HepG2 (cell line): ENCODE results near the gene RBM27. TPM values are rescaled to one million over a fixed set of nuclear protein-coding genes. Genes with fewer than 3 reads are reported as not detected.
A peak's percentile ranks its signal among the peaks of the same experiment; 100 is the strongest.

Experiments
- EP300 ChIP-seq, 3 experiments: sonication (generic) in 1 of 3; formaldehyde crosslinking in 1 of 3; IDR thresholded peaks; 2 replicates each; pipeline versions ENCODE4 v1.5.1 to v1.6.1; 2011 to 2020; ENCODE audit warnings: low read depth in 2 of 3, low read length in 2 of 3, borderline replicate concordance in 1 of 3, improper control_type of control experiment in 1 of 3, mild to moderate bottlenecking in 1 of 3, missing genetic modification reagents in 1 of 3, moderate library complexity in 1 of 3
- ERF ChIP-seq: IDR thresholded peaks from 2 replicates; pipeline ENCODE4 v1.6.1; 2018; ENCODE audit warnings: missing biosample characterization, missing genetic modification reagents
- FIP1L1 ChIP-seq: fragments of 200-400 bp; formaldehyde crosslinking; IDR thresholded peaks from 2 replicates; pipeline ENCODE4 v1.6.1; 2018; ENCODE audit warnings: low read depth, mild to moderate bottlenecking, low read length, moderate library complexity, borderline replicate concordance; ENCODE audit not compliant: insufficient read depth
- KDM1A ChIP-seq: IDR thresholded peaks from 2 replicates; pipeline ENCODE4 v1.6.1; 2016; ENCODE audit warnings: missing compliant biosample characterization
- NR2C2 ChIP-seq: sonication (generic); formaldehyde crosslinking; IDR thresholded peaks from 2 replicates; pipeline ENCODE4 v1.4.0; 2020; ENCODE audit warnings: missing genetic modification reagents, mild to moderate bottlenecking, moderate library complexity, borderline replicate concordance
- PHF20 ChIP-seq: sonication (generic); formaldehyde crosslinking; IDR thresholded peaks from 2 replicates; pipeline ENCODE4 v1.5.0; 2020; ENCODE audit warnings: mild to moderate bottlenecking, missing genetic modification reagents
- SKI ChIP-seq: fragments of 450-650 bp; IDR thresholded peaks from one replicate; pipeline ENCODE4 v1.6.1; 2018; ENCODE audit warnings: mild to moderate bottlenecking; ENCODE audit not compliant: partially characterized antibody
- SMARCE1 ChIP-seq: fragments of 450-650 bp; IDR thresholded peaks from 2 replicates; pipeline ENCODE4 v1.6.1; 2017; ENCODE audit warnings: borderline replicate concordance
- SPEN ChIP-seq: sonication (generic); formaldehyde crosslinking; IDR thresholded peaks from 2 replicates; pipeline ENCODE4 v1.5.1; 2020; ENCODE audit warnings: low read depth, mild to moderate bottlenecking, missing genetic modification reagents
- ZBTB42 ChIP-seq: sonication (generic); formaldehyde crosslinking; IDR thresholded peaks from 2 replicates; pipeline ENCODE4 v1.5.0; 2020; ENCODE audit warnings: mild to moderate bottlenecking, missing genetic modification reagents
- ZNF12 ChIP-seq: sonication (generic); formaldehyde crosslinking; IDR thresholded peaks from 2 replicates; pipeline ENCODE4 v1.5.0; 2020; ENCODE audit warnings: missing genetic modification reagents
- ZNF263 ChIP-seq: sonication (generic); formaldehyde crosslinking; IDR thresholded peaks from 2 replicates; pipeline ENCODE4 v1.4.0; 2020; ENCODE audit warnings: missing genetic modification reagents
- ZNF329 ChIP-seq: sonication (generic); formaldehyde crosslinking; IDR thresholded peaks from 2 replicates; pipeline ENCODE4 v1.9.0; 2021; ENCODE audit warnings: low read depth, mild to moderate bottlenecking, missing genetic modification reagents
- ZNF33B ChIP-seq: sonication (generic); formaldehyde crosslinking; IDR thresholded peaks from 2 replicates; pipeline ENCODE4 v1.5.1; 2020; ENCODE audit warnings: mild to moderate bottlenecking, missing genetic modification reagents
- ZNF34 ChIP-seq: sonication (generic); formaldehyde crosslinking; IDR thresholded peaks from 2 replicates; pipeline ENCODE4 v1.4.0; 2020; ENCODE audit warnings: mild to moderate bottlenecking, missing genetic modification reagents, borderline replicate concordance
- ZNF431 ChIP-seq: sonication (generic); formaldehyde crosslinking; IDR thresholded peaks from 2 replicates; pipeline ENCODE4 v1.9.0; 2022; ENCODE audit warnings: missing genetic modification reagents, low read depth, mild to moderate bottlenecking, borderline replicate concordance
- ZNF570 ChIP-seq: sonication (generic); formaldehyde crosslinking; IDR thresholded peaks from 2 replicates; pipeline ENCODE4 v1.4.0; 2020; ENCODE audit warnings: mild to moderate bottlenecking, missing genetic modification reagents, borderline replicate concordance
- ZNF577 ChIP-seq: sonication (generic); formaldehyde crosslinking; IDR thresholded peaks from 2 replicates; pipeline ENCODE4 v1.4.0; 2020; ENCODE audit warnings: mild to moderate bottlenecking, low read depth, missing genetic modification reagents, borderline replicate concordance
- ZNF850 ChIP-seq: sonication (generic); formaldehyde crosslinking; conservative IDR thresholded peaks from 2 replicates; pipeline ENCODE4 v1.9.0; 2021; ENCODE audit warnings: mild to moderate bottlenecking, missing genetic modification reagents
- polyA plus RNA-seq, 8 experiments: library from polyadenylated mRNA; depleted of rRNA in 3 of 8; stranded (reverse) in 7 of 8; unstranded in 1 of 8; fragments of >200 nt; fragmentation: Illumina TruSeq in 4 of 8; extraction: Trizol in 4 of 8; gene quantifications; 2 replicates each; pipeline versions ENCODE4 v1.2.1 to v1.2.3, GENCODE V29; 2011 to 2016; ENCODE audit warnings: low read depth in 4 of 8, missing spikeins in 1 of 8, mixed read lengths in 1 of 8; ENCODE audit not compliant: insufficient read depth in 1 of 8
- total RNA-seq, 5 experiments: library from RNA; depleted of rRNA; stranded (reverse); fragments of >200 nt; fragmentation: Illumina TruSeq; extraction: Trizol; gene quantifications; 2 replicates each; pipeline ENCODE4 v1.2.3, GENCODE V29; 2016; ENCODE audit warnings: low read depth in 1 of 5
- TF ChIP-seq, protein P1 (sequence below): sonication (generic); formaldehyde crosslinking; IDR thresholded peaks from 2 replicates; pipeline ENCODE4 v1.4.0; 2020; ENCODE audit warnings: missing genetic modification reagents
- TF ChIP-seq, protein P2 (sequence below): sonication (generic); formaldehyde crosslinking; IDR thresholded peaks from 2 replicates; pipeline ENCODE4 v1.5.1; 2020; ENCODE audit warnings: missing genetic modification reagents, mild to moderate bottlenecking, borderline replicate concordance
- TF ChIP-seq, protein P3 (sequence below): sonication (generic); formaldehyde crosslinking; IDR thresholded peaks from 2 replicates; pipeline ENCODE4 v1.5.1; 2020; ENCODE audit warnings: mild to moderate bottlenecking, moderate library complexity, missing genetic modification reagents

The RBM27 gene
- total and polyA plus RNA-seq, 2 of the 13 experiments (the other 11 are each of a cell fraction or from before 2014, with no cell fraction given) = 12.9 to 23.4 TPM

DNA sequence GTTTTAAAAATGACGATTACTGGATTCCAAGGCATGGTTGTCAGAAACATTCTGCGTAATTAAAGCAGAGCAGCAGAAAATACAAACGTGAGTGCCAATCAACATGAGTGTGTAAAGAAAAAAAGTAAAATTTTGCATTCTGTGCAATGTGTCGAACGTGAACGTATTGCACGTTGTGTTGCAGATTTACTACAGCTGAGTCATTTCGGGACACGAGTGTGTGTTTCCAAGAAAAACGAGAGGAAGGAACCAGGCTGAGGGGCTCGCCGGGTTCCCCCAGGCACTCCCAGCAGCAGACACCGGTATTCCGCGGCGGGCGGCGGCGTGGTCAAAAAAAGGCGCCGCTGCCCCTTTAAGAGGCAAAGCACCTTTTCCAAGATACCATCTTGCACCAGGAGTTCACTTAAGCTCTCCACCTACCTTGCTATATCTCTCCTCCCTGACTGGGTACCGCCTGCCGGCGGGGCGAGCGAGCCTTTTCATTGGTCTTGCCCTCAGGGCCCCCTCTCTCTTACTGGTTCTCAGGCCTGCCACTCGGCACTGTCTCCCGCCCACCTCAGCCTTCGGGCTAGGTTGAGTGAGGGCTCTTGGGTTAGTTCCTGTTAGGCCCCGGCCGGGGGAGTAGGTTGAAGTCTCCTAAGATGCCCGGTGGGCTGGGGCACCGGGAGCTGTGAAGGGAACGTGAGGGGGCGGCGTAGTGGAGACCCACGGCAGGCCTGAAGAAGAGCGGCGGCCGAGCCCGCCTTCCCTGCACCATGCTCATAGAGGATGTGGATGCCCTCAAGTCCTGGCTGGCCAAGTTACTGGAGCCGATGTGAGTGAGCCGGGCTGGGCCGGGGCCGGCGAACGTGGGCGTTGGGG, at the start of gene RBM27 (continued):
- TF ChIP-seq SKI = no peak
- no peak for TF ChIP-seq ZNF12
- TF ChIP-seq ZNF570 = no peak
- peak; percentile 88 for TF ChIP-seq PHF20 (CRISPR knock-in tag)
- TF ChIP-seq ZNF34 (CRISPR knock-in tag) = peak; percentile 53; the same call in 1 of the 2 replicates
- TF ChIP-seq EP300 (IDR thresholded peaks at IDR 0.05; ENCODE audit: low read depth in 2 of 2, low read length in 2 of 2) = no peak
- no peak for TF ChIP-seq EP300 (CRISPR knock-in tag; IDR thresholded peaks at IDR 0.05; ENCODE audit: borderline replicate concordance)
- no peak for TF ChIP-seq ZBTB42
- no peak for TF ChIP-seq ZNF850 (CRISPR knock-in tag)
- TF ChIP-seq, protein P1, sequence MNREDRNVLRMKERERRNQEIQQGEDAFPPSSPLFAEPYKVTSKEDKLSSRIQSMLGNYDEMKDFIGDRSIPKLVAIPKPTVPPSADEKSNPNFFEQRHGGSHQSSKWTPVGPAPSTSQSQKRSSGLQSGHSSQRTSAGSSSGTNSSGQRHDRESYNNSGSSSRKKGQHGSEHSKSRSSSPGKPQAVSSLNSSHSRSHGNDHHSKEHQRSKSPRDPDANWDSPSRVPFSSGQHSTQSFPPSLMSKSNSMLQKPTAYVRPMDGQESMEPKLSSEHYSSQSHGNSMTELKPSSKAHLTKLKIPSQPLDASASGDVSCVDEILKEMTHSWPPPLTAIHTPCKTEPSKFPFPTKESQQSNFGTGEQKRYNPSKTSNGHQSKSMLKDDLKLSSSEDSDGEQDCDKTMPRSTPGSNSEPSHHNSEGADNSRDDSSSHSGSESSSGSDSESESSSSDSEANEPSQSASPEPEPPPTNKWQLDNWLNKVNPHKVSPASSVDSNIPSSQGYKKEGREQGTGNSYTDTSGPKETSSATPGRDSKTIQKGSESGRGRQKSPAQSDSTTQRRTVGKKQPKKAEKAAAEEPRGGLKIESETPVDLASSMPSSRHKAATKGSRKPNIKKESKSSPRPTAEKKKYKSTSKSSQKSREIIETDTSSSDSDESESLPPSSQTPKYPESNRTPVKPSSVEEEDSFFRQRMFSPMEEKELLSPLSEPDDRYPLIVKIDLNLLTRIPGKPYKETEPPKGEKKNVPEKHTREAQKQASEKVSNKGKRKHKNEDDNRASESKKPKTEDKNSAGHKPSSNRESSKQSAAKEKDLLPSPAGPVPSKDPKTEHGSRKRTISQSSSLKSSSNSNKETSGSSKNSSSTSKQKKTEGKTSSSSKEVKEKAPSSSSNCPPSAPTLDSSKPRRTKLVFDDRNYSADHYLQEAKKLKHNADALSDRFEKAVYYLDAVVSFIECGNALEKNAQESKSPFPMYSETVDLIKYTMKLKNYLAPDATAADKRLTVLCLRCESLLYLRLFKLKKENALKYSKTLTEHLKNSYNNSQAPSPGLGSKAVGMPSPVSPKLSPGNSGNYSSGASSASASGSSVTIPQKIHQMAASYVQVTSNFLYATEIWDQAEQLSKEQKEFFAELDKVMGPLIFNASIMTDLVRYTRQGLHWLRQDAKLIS (CRISPR knock-in tag) = no peak
- peak; percentile 58; the same call in 1 of the 2 replicates for TF ChIP-seq NR2C2 (CRISPR knock-in tag)
- no peak for TF ChIP-seq ZNF577
- TF ChIP-seq ZNF329 (CRISPR knock-in tag) = no peak
- TF ChIP-seq, protein P2, sequence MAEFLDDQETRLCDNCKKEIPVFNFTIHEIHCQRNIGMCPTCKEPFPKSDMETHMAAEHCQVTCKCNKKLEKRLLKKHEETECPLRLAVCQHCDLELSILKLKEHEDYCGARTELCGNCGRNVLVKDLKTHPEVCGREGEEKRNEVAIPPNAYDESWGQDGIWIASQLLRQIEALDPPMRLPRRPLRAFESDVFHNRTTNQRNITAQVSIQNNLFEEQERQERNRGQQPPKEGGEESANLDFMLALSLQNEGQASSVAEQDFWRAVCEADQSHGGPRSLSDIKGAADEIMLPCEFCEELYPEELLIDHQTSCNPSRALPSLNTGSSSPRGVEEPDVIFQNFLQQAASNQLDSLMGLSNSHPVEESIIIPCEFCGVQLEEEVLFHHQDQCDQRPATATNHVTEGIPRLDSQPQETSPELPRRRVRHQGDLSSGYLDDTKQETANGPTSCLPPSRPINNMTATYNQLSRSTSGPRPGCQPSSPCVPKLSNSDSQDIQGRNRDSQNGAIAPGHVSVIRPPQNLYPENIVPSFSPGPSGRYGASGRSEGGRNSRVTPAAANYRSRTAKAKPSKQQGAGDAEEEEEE = no peak
- TF ChIP-seq SPEN (CRISPR knock-in tag) = peak; percentile 72
- 0 out of 2 replicates have a peak, but pooled peaks have one; percentile 27 for TF ChIP-seq ERF (CRISPR knock-in tag)
- TF ChIP-seq ZNF33B (CRISPR knock-in tag) = no peak
- no peak for TF ChIP-seq KDM1A (CRISPR knock-in tag)
- no peak for TF ChIP-seq ZNF263 (CRISPR knock-in tag)
- TF ChIP-seq, protein P3, sequence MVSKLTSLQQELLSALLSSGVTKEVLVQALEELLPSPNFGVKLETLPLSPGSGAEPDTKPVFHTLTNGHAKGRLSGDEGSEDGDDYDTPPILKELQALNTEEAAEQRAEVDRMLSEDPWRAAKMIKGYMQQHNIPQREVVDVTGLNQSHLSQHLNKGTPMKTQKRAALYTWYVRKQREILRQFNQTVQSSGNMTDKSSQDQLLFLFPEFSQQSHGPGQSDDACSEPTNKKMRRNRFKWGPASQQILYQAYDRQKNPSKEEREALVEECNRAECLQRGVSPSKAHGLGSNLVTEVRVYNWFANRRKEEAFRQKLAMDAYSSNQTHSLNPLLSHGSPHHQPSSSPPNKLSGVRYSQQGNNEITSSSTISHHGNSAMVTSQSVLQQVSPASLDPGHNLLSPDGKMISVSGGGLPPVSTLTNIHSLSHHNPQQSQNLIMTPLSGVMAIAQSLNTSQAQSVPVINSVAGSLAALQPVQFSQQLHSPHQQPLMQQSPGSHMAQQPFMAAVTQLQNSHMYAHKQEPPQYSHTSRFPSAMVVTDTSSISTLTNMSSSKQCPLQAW (CRISPR knock-in tag) = no peak
- TF ChIP-seq FIP1L1 = no peak
- no peak for TF ChIP-seq ZNF431 (CRISPR knock-in tag)
- TF ChIP-seq SMARCE1 = no peak
